CD4-positive, alpha-beta T cell treated with Interleukin-21 for 1 hour (primary cell): Measurements from ENCODE around the gene PRIM1.
"Not testable (repeated sequence)": the region's sequence is repeated elsewhere in the genome, so short reads cannot be mapped to it uniquely, and the experiment has no call there.

Experiments
- DNase-seq: peaks from one replicate; pipeline ENCODE4 v3.0.0-alpha.2; 2020

The PRIM1 gene

GRCh38 chr12:56716933-56717880 lies 34.9 kb downstream of the PRIM1 start:
- DNase-seq, result no peak

GRCh38 chr12:56716458-56716857 lies 35.7 kb downstream of the PRIM1 start:
- no peak for DNase-seq

DNA sequence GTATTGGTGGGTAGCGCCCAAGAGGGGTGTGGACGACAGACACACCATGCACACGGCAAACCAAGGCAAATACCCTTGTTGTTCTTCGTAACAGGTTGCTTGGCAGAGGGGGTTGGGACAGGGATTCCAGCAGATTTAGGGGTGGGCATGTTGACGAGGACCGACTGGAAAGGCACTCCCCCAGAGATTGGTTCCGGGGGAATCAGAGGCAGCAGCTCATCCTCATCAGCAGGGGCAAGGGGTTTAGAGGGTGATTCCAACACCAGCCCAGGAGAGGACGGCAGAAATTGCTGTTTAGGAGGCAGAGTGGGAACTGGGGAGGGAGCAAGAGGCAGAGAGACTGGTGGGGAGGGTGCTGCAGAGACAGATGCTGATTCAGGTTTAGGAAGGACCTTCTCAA lies 36.3 kb downstream of the PRIM1 start:
- no peak for DNase-seq

DNA sequence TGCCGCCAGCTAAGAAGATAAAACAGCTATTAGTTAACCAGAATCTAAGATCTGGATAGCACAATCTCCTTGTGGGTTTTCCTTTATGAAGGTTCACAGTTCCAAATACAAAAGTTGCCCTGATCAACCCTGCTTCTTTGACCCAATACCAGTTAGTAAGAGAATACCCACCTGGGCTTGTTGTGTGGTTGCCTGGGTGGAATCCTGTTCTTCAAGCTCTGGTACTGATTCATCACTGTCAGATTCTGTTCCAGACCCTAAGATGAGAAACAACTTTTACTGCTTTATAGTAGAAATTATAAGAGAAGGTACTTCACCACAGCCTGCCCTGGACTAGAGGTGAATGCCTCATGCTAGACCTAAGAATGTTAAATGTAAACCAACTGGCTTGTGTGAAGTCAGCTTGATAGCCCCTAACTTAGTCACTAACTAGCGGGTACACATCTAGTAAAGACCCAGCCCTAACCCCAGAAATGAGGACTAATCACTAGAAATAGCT lies 37.6 kb downstream of the PRIM1 start:
- DNase-seq, result no peak

DNA sequence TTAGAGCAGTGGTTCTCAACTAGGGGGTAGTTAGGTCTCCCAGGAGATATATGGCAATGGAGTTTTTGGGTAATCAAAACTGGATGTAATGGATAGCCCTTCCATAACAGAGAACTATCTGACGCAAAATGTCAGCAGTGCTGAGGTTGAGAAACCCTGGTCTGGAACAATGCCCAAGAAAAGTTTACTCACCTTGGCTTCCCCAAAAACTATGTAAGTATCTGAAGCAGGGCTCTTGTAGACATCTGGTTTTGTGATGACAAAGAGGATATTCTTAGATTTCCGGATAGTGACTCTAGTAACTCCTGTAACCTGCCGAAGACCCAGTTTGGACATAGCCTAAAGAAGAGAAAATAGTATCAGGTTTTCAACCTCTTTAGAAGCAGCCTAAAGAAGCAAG lies 38.8 kb downstream of the PRIM1 start:
- no peak for DNase-seq

DNA sequence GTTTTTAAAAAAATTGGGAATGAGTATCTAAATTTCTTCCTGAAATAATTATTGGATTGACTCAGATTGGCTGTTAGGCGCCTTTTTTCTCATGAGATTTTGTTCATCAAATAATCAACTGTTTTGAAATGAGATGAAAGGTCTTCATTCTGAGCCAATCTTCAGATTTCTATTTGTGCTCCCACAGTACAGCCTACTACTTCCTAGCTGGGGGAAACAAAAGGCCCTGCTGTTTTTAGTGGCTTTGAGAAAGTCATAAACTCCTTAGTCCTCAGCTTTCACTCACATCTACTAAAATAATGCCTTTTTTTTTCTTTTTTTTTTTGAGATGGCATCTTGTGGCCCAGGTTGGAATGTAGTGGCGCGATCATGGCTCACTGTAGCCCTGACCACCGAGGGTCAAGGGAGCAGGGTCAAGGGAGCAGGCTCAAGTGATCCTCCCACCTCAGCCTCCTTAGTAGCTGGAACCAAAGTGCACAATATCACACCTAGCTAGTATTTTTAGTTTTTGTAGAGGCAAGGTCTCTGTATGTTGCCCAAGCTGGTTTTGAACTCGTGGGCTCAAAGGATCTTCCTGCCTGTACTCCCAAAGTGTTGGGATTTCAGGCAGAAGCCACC lies 42.3 kb downstream of the PRIM1 start:
- DNase-seq, result no peak

- DNase-seq, result not testable (repeated sequence)
These were observed 47.6 kb downstream of the PRIM1 start for GRCh38 chr12:56704522-56704921.

GRCh38 chr12:56699020-56699661 lies 53.0 kb downstream of the PRIM1 start:
- no peak for DNase-seq

DNA sequence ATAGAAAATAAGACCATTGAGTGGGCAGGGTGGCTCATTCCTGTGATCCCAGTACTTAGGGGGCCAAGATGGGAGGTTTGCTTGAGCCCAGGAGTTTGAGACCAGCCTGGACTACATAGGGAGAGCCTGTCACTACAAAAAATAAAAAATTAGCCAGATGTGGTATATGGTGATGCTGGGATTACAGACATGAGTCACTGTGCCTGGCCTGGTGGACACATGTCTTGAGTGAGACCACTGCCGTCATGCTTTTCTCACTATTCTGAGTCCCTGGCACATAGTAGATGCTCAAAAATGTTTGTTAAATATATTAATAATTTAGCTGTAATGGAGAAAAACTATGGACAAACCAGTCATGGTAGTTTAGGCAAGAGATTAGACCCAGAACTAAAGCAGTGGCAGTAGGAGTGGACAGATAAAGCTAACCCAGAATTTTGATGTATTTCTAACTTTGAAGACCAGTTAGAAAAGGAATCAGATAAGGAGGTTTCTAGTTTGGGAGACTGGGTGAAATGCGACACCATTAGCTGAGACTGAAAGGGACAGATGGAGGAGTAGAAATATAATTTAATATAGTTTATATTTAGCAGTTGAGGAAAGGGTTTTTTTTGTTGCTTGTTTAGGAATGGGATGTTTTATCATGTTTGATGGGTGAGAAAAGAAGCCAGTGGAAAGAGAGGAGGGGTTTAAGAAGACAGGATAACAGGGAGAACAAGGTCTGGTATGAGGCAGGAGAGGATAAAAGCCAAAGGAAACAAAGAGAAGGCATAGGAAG lies 56.6 kb downstream of the PRIM1 start:
- DNase-seq, result no peak

DNA sequence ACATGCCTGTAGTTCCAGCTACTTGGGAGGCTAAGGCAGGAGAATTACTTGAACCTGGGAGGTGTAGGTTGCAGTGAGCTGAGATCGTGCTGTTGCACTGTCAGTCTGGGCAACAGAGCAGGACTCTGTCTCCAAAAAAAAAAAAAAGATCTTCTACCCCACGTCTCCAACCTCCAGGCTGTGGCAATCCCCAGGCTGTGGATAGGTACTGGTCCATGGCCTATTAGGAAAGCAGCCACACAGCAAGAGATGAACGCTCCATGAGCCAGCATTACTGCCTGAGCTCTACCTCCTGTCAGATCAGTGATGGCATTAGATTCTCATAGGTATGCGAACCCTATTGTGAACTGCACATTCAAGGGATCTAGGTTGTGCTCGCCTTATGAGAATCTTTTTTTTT lies 58.0 kb downstream of the PRIM1 start:
- DNase-seq, result no peak

GRCh38 chr12:56688846-56689109 lies 63.3 kb downstream of the PRIM1 start:
- DNase-seq, result no peak

GRCh38 chr12:56688129-56688845 lies 63.8 kb downstream of the PRIM1 start, which contains the start of gene PTGES3:
PTGES3 (minus strand) TSS chr12:56688284; CDS start chr12:56687999, 285 bp downstream.
- DNase-seq, result peak; percentile 98

DNA sequence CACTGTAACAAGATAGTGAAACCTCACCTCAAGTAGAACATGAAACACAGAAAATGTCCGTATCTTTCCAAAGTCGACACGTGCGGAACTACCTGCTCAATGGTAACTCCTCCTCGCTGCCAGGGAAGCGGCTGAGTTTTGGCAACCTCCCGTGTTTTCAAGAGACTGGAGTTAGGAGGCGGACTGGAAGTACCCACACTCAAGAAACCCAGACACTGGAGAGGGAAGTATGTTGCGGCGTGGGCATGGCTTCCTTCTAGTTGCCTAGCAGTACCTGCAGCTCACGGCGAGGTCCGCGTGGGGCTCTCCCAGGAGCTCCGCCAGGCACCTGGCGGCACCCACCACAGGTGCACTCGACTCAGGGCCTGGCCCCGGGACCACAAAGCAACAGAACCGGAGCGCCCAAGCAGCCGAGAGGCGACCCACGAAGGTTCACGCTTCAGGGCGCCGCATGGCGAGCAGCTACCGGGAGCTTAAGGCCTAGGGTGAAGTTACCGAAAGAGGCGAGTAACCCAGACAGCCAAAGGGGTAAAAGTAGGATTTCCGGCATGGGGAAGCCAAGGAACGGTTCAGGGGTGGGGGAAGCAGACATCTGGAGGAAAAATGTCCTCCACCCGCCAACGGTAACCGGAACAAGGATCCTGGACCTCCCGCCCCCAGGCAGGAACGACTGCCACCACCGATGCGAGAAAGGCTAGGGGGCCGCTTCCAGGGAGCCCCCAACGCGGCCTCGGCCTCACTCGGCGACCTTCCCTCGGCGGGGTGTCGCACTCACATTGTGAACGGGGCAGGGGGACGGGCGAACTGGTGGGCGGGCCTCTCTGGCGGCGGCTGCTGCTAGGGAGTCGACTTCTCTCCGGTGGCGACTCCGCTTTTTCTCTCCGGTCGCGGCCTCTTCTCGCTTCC lies 64.6 kb downstream of the PRIM1 start:
- DNase-seq, result peak; percentile 74

GRCh38 chr12:56684745-56685359 lies 67.3 kb downstream of the PRIM1 start:
- DNase-seq, result peak; percentile 34

- no peak for DNase-seq
These were observed 69.8 kb downstream of the PRIM1 start for GRCh38 chr12:56682323-56682722.
